Ishikawa (cell line): ENCODE results near the gene SLC9C2.

Experiments
- CEBPB ChIP-seq: IDR thresholded peaks from 2 replicates; pipeline ENCODE4 v1.6.1; 2012
- CREB1 ChIP-seq: IDR thresholded peaks from 2 replicates; pipeline ENCODE4 v1.6.1; 2012; ENCODE audit warnings: low read depth
- EGR1 ChIP-seq: IDR thresholded peaks from 2 replicates; pipeline ENCODE4 v1.6.1; 2012
- EP300 ChIP-seq: IDR thresholded peaks from 2 replicates; pipeline ENCODE4 v1.6.1; 2012; ENCODE audit warnings: borderline replicate concordance
- NFIC ChIP-seq: IDR thresholded peaks from 2 replicates; pipeline ENCODE4 v1.6.1; 2012
- RAD21 ChIP-seq: IDR thresholded peaks from 2 replicates; pipeline ENCODE4 v1.6.1; 2012; ENCODE audit warnings: low read depth
- REST ChIP-seq: IDR thresholded peaks from 2 replicates; pipeline ENCODE4 v1.6.1; 2012; ENCODE audit warnings: low read depth, mild to moderate bottlenecking
- TAF1 ChIP-seq: IDR thresholded peaks from 2 replicates; pipeline ENCODE4 v1.6.1; 2012; ENCODE audit warnings: low read depth, mild to moderate bottlenecking
- TCF12 ChIP-seq: IDR thresholded peaks from 2 replicates; pipeline ENCODE4 v1.6.1; 2012; ENCODE audit warnings: low read depth
- USF1 ChIP-seq: IDR thresholded peaks from 2 replicates; pipeline ENCODE4 v1.6.1; 2012

- TF ChIP-seq CEBPB (no peak), RAD21 (peak; percentile 18; the same call in 1 of the 2 replicates), CREB1 (no peak), EGR1 (no peak), USF1 (no peak), NFIC (no peak), TAF1 (no peak), EP300 (no peak), TCF12 (no peak), REST (no peak)
These were observed 113.7 kb downstream of the SLC9C2 start for GRCh38 chr1:173489149-173489600.
